T-cell (primary cell): Measurements from ENCODE around the gene HHAT. TPM values are rescaled to one million over a fixed set of nuclear protein-coding genes. Genes with fewer than 3 reads are reported as not detected.
A peak's percentile ranks its signal among the peaks of the same experiment; 100 is the strongest.

Experiments
- ATAC-seq, 4 experiments: fragments of 200-7000 bp in 3 of 4; fragments of 150-1000 bp in 1 of 4; cut with Tn5 transposase; replicated peaks in 1 of 4; 1 replicate in 3 of 4; 2 replicates in 1 of 4; pipeline ENCODE4 v1.10.0; 2021; ENCODE audit warnings: moderate library complexity in 3 of 4, mild to moderate bottlenecking in 2 of 4, moderate number of reproducible peaks in 1 of 4
- CTCF ChIA-PET, 2 donors: fragments of 300-600 bp; sonication (Branson Sonifier 250); formaldehyde crosslinking; loops; one replicate each; lab custom pipeline; 2022; ENCODE audit warnings: antibody characterized with exemption in 2 of 2; lab: Charles Lee
- POLR2A ChIA-PET, 2 donors: fragments of 300-600 bp; sonication (Branson Sonifier 250); formaldehyde crosslinking; loops; one replicate each; lab custom pipeline; 2022; ENCODE audit warnings: antibody characterized with exemption in 2 of 2; lab: Charles Lee
- DNase-seq, 35 experiments: peaks; one replicate each; pipeline versions ENCODE4 v3.0.0 to v3.0.0-alpha.2; 2013 to 2023
- H3K27ac ChIP-seq: one replicate; pipeline ENCODE4 v1.5.1; 2013; ENCODE audit warnings: low read length
- H3K27me3 ChIP-seq, 2 experiments: replicated peaks in 1 of 2; 1 replicate in 1 of 2; 2 replicates in 1 of 2; pipeline versions ENCODE4 v1.6.1 to v1.7.0; 2013; ENCODE audit warnings: low read length in 1 of 2, mixed read lengths in 1 of 2; ENCODE audit not compliant: control insufficient read depth in 2 of 2, insufficient read depth in 2 of 2; ENCODE audit errors: extremely low read depth in 1 of 2
- H3K36me3 ChIP-seq, 2 donors: 1 replicate in 1 of 2; 2 replicates in 1 of 2; pipeline versions ENCODE4 v1.6.1 to v1.7.0; 2013; ENCODE audit warnings: low read length in 1 of 2; ENCODE audit not compliant: control insufficient read depth in 2 of 2, insufficient read depth in 1 of 2; ENCODE audit errors: extremely low read depth in 1 of 2
- H3K4me1 ChIP-seq, 2 experiments: 1 replicate in 1 of 2; 2 replicates in 1 of 2; pipeline versions ENCODE4 v1.6.1 to v1.7.0; 2013; ENCODE audit warnings: low read length in 2 of 2, mixed read lengths in 1 of 2; ENCODE audit not compliant: insufficient read depth in 2 of 2, control insufficient read depth in 1 of 2; ENCODE audit errors: extremely low read depth in 1 of 2
- H3K4me3 ChIP-seq, 2 donors: 1 replicate in 1 of 2; 2 replicates in 1 of 2; pipeline versions ENCODE4 v1.5.1 to v1.7.0; 2013; ENCODE audit warnings: mild to moderate bottlenecking in 2 of 2, low read length in 1 of 2, moderate library complexity in 1 of 2; ENCODE audit not compliant: control insufficient read depth in 1 of 2; ENCODE audit errors: extremely low read depth in 1 of 2
- H3K9me3 ChIP-seq: 2 replicates; pipeline ENCODE4 v1.7.0; 2013
- H3K27ac Mint-ChIP-seq, 2 donors: one replicate each; pipeline ENCODE4 v1.8.0; 2020 to 2021; ENCODE audit warnings: mild to moderate bottlenecking in 2 of 2, mixed read lengths in 2 of 2
- H3K27me3 Mint-ChIP-seq, 2 donors: one replicate each; pipeline ENCODE4 v1.8.0; 2021 to 2022; ENCODE audit warnings: mixed read lengths in 2 of 2
- H3K36me3 Mint-ChIP-seq: one replicate; pipeline ENCODE4 v1.8.0; 2021; ENCODE audit warnings: mixed read lengths
- H3K4me1 Mint-ChIP-seq, 3 donors: one replicate each; pipeline ENCODE4 v1.8.0; 2020 to 2022; ENCODE audit warnings: mixed read lengths in 3 of 3, mild to moderate bottlenecking in 1 of 3
- H3K4me3 Mint-ChIP-seq, 3 donors: one replicate each; pipeline ENCODE4 v1.8.0; 2020 to 2022; ENCODE audit warnings: mild to moderate bottlenecking in 3 of 3, mixed read lengths in 3 of 3, moderate library complexity in 3 of 3
- H3K9me3 Mint-ChIP-seq, 3 donors: one replicate each; pipeline ENCODE4 v1.8.0; 2020 to 2022; ENCODE audit warnings: mixed read lengths in 3 of 3
- WGBS: methylation state at CpG from one replicate; pipeline ENCODE4 v1.1.5; 2013; ENCODE audit warnings: missing lambda C conversion rate; ENCODE audit not compliant: insufficient coverage; 5-methylcytosine and 5-hydroxymethylcytosine counted together
- total RNA-seq, 35 experiments: library from RNA in 6 of 35; stranded (reverse) in 6 of 35; fragments of 120-200 nt in 1 of 35; gene quantifications; one replicate each; pipeline versions ENCODE4 v1.2.1 to v1.2.4 and lab custom pipeline; 2013 to 2026

HHAT gene
- total RNA-seq, 5 donors from 2014 or later (not counting 1 experiment from before 2014, with no cell fraction given) = 2.2 to 7.9 (median 4.1) TPM

DNA sequence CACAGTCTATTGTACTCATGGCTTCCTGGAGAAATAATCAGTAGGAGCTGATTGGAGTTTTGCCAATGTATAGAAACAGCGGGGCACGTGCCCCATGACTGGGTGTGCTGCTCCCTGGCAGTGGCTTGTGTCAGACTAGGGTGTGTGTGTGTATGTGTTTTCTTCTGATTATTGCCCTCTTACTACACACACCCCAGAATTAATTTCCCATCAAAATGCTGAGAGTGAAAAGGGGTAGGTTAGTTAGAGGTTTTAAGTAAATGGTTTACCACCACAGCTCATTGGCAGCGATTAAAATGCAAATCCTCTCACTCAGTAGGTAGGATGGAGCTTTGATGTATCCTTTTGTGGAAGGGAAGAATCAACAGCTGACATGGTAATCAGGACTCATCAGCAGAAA lies 29.9 kb downstream of the HHAT start:
- H3K9me3 Mint-ChIP-seq = no peaks in the 10 kb centered on the region
- no peak overlapping the region for H3K27ac ChIP-seq
- ATAC-seq = no peak
- H3K4me1 Mint-ChIP-seq = peaks cover 0 to 7% (median 0%) of the 10 kb centered on the region in 3 donors
- H3K27me3 Mint-ChIP-seq = no peaks in the 10 kb centered on the region
- H3K4me3 ChIP-seq = no peak overlapping the region
- no peaks in the 10 kb centered on the region for H3K9me3 ChIP-seq
- no CpG with 5 or more reads among the region's 3 CpGs for WGBS
- no peaks in the 10 kb centered on the region for H3K4me1 ChIP-seq
- no peaks in the 10 kb centered on the region for H3K36me3 ChIP-seq
- H3K27ac Mint-ChIP-seq = no peak overlapping the region
- POLR2A ChIA-PET = interaction anchor here in 1 of 2 donors (0.5 kb wide), 1 partner anchor 148 kb away, joined by 6 read pairs; no protein-coding TSS in a partner anchor
- H3K4me3 Mint-ChIP-seq = no peak overlapping the region
- no peaks in the 10 kb centered on the region for H3K27me3 ChIP-seq
- no peak for DNase-seq
- peaks cover 12% of the 10 kb centered on the region for H3K36me3 Mint-ChIP-seq
- CTCF ChIA-PET = no interaction called here

DNA sequence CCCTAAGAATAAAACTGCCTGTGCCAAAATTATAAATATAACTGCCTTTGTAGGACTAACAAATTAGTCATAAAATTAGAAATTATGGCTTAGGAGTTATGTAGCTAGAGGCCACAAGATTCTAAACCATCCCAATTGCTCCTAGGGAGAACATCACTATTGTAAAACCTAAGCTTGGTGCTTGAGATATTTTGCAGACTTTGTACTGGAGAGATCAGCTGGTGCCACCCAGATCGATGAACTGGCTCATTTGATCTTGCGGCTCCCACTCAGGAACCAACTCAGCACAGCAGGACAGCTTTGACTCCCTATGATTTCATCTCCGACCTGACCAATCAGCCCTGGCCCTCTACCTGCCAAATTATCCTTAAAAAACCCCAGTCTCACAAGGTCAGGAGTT lies 30.6 kb downstream of the HHAT start:
- Histone ChIP-seq H3K27me3 (no peaks in the 10 kb centered on the region), H3K36me3 (no peaks in the 10 kb centered on the region), H3K9me3 (no peaks in the 10 kb centered on the region), H3K4me3 (no peak overlapping the region), H3K4me1 (no peaks in the 10 kb centered on the region), H3K27ac (no peak overlapping the region)
- Mint-ChIP-seq H3K4me1 (peaks cover 0 to 5% (median 0%) of the 10 kb centered on the region in 3 donors), H3K27ac (no peak overlapping the region), H3K27me3 (no peaks in the 10 kb centered on the region), H3K9me3 (no peaks in the 10 kb centered on the region), H3K4me3 (no peak overlapping the region), H3K36me3 (peaks cover 10% of the 10 kb centered on the region)
- no peak for ATAC-seq
- no peak for DNase-seq
- ChIA-PET CTCF (no interaction called here), POLR2A (no interaction called here)
- WGBS = 76% methylated on average over 3 of the region's 3 CpGs

DNA sequence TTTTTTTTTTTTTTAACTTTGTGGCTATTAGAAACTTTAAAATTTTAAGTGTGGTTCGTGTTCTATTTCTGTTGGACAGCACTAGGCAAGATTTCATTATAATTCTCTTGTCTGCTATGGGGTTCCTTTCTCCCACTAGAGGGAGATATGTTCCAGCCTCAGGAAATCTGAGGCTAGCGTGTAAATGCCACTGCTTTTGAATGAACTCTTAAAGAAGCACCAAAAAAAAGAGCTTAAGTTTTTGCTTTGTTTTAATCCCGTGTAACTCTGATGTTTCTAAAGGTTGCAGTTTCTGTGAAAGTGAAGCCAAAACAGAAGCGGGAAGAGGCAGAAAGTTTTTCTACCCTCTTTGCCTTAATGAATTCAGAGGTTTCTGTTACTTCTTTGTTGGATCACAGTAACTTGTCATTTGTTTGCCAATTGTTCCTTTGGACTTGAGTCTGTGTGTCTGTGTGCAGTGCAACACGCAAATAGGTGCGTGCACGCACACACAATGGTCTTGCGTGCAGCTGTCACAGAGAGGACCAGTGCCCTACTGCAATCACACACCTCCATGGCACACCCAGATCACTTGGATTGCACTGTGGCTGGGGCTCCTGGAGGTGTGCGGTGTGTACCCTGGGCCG lies 32.3 kb downstream of the HHAT start:
- H3K27ac ChIP-seq = no peak overlapping the region
- H3K4me3 ChIP-seq = no peak overlapping the region
- DNase-seq (peak in 1 of 35 experiments; percentile 42), ATAC-seq (peak in 2 of 4 experiments; percentile 51 to 62)
- H3K36me3 ChIP-seq = no peaks in the 10 kb centered on the region
- POLR2A ChIA-PET = no interaction called here
- H3K4me1 ChIP-seq = no peaks in the 10 kb centered on the region
- no peaks in the 10 kb centered on the region for H3K9me3 Mint-ChIP-seq
- H3K9me3 ChIP-seq = no peaks in the 10 kb centered on the region
- CTCF ChIA-PET = interaction anchor here (0.6 to 1.0 kb wide), 9 partner anchors 11 to 55 kb away, joined by 3 to 8 read pairs (median 4); no protein-coding TSS in a partner anchor
- 58% methylated on average over 6 of the region's 10 CpGs for WGBS
- peaks cover 10% of the 10 kb centered on the region for H3K36me3 Mint-ChIP-seq
- H3K27me3 ChIP-seq = no peaks in the 10 kb centered on the region
- no peaks in the 10 kb centered on the region for H3K27me3 Mint-ChIP-seq
- H3K4me1 Mint-ChIP-seq = peaks cover 0 to 5% (median 0%) of the 10 kb centered on the region in 3 donors
- no peak overlapping the region for H3K27ac Mint-ChIP-seq
- H3K4me3 Mint-ChIP-seq = no peak overlapping the region

DNA sequence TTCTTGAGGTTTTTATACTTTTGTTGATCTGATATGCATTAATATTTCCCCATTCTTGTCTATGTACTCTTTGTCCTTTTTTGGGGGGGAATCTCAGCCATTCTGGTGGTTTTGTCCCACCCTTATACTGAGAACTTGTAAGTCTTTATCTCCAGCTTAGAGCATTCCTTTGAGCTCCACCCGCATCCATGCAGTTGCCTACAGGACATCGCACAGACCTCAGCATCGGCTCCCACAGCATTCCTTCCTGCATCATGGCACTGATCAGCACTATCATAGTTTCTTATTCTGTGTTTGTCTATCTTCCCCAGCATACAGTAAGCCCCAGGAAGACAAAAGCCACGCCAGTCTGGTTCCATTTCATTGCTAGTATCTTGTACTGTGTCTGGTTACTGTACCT lies 33.0 kb downstream of the HHAT start:
- no peaks in the 10 kb centered on the region for H3K27me3 ChIP-seq
- no peaks in the 10 kb centered on the region for H3K36me3 ChIP-seq
- H3K9me3 ChIP-seq = no peaks in the 10 kb centered on the region
- ATAC-seq (no peak), DNase-seq (no peak)
- Mint-ChIP-seq H3K36me3 (peaks cover 11% of the 10 kb centered on the region), H3K4me1 (peaks cover 0 to 5% (median 0%) of the 10 kb centered on the region in 3 donors), H3K9me3 (no peaks in the 10 kb centered on the region), H3K27ac (no peak overlapping the region), H3K27me3 (no peaks in the 10 kb centered on the region), H3K4me3 (no peak overlapping the region)
- POLR2A ChIA-PET = no interaction called here
- H3K27ac ChIP-seq = no peak overlapping the region
- no peaks in the 10 kb centered on the region for H3K4me1 ChIP-seq
- 100% methylated on average over 2 of the region's 4 CpGs for WGBS
- H3K4me3 ChIP-seq = no peak overlapping the region
- CTCF ChIA-PET = interaction anchor here (0.8 to 0.9 kb wide), 2 partner anchors 13 to 29 kb away, joined by 3 to 5 read pairs; no protein-coding TSS in a partner anchor

DNA sequence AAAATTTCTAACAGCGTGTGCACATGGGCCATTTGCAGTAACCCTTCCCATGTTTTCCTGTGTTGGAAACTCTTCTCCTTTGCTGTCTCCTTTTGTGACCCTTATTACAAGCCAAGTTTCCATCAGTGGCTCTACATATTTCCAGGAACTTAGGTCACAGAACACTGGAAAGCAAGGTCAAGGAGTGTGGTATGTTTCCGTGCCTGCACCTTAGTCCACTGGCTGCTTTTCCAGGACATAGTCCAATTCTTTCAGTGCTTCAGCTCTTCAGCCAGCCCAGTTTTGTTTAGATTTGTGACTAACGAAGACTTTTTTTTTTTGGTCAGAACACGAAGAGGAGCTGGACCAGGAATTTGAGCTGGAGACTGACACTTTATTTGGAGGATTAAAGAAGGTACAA lies 33.8 kb downstream of the HHAT start:
- no peaks in the 10 kb centered on the region for H3K27me3 ChIP-seq
- Mint-ChIP-seq H3K4me1 (peaks cover 0 to 5% (median 0%) of the 10 kb centered on the region in 3 donors), H3K4me3 (no peak overlapping the region), H3K36me3 (peaks cover 12% of the 10 kb centered on the region), H3K27me3 (no peaks in the 10 kb centered on the region), H3K9me3 (no peaks in the 10 kb centered on the region), H3K27ac (no peak overlapping the region)
- DNase-seq = no peak
- ChIA-PET CTCF (interaction anchor here in 1 of 2 donors (0.5 kb wide), 1 partner anchor 43 kb away, joined by 3 read pairs; no protein-coding TSS in a partner anchor), POLR2A (interaction anchor here in 1 of 2 donors (0.7 kb wide), 1 partner anchor 22 kb away, joined by 3 read pairs; no protein-coding TSS in a partner anchor)
- H3K4me1 ChIP-seq = no peaks in the 10 kb centered on the region
- WGBS = 89% methylated on average over 2 of the region's 4 CpGs
- H3K27ac ChIP-seq = no peak overlapping the region
- ATAC-seq = no peak
- H3K4me3 ChIP-seq = no peak overlapping the region
- H3K9me3 ChIP-seq = no peaks in the 10 kb centered on the region
- no peaks in the 10 kb centered on the region for H3K36me3 ChIP-seq

DNA sequence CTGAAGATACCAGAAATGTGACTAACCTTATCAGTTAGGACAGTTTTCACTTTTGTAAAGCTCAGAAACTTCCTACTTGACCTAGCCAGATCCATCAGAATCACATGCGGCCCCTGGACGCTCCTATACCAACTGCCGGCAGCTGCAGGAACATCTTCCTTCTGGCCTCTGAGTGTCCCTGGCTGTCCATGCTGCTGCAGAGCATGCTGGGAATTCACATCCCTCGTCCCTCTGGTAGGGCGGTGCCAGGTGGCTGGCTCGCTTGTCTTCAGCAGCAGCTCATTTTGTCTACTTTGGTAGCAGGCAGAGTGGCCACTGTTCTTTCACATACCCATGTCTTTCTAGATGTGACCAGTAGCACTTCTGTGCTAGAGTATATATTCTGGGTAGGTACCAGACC lies 34.4 kb downstream of the HHAT start:
- no peak overlapping the region for H3K27ac Mint-ChIP-seq
- POLR2A ChIA-PET = interaction anchor here in 1 of 2 donors (0.7 kb wide), 1 partner anchor 21 kb away, joined by 3 read pairs; no protein-coding TSS in a partner anchor
- 93% methylated on average over 4 of the region's 6 CpGs for WGBS
- no peaks in the 10 kb centered on the region for H3K27me3 Mint-ChIP-seq
- H3K36me3 Mint-ChIP-seq = peaks cover 12% of the 10 kb centered on the region
- no peak overlapping the region for H3K27ac ChIP-seq
- ATAC-seq = no peak
- H3K4me1 ChIP-seq = no peaks in the 10 kb centered on the region
- H3K4me3 Mint-ChIP-seq = no peak overlapping the region
- no peak for DNase-seq
- peaks cover 0 to 5% (median 0%) of the 10 kb centered on the region in 3 donors for H3K4me1 Mint-ChIP-seq
- H3K9me3 ChIP-seq = no peaks in the 10 kb centered on the region
- no peak overlapping the region for H3K4me3 ChIP-seq
- H3K27me3 ChIP-seq = no peaks in the 10 kb centered on the region
- CTCF ChIA-PET = interaction anchor here in 1 of 2 donors (0.5 kb wide), 1 partner anchor 43 kb away, joined by 3 read pairs; no protein-coding TSS in a partner anchor
- H3K36me3 ChIP-seq = no peaks in the 10 kb centered on the region
- H3K9me3 Mint-ChIP-seq = no peaks in the 10 kb centered on the region
